Type B pancreatic cell (in vitro differentiated cells): ENCODE measurements around the gene PFKFB2. TPM values are rescaled to one million over a fixed set of nuclear protein-coding genes. Genes with fewer than 3 reads are reported as not detected.

Experiments
- DNase-seq: peaks from one replicate; pipeline ENCODE4 v3.0.0; 2021; ENCODE audit warnings: mixed read lengths; ENCODE audit not compliant: unreplicated experiment; ENCODE audit errors: extremely low spot score
- H3K27ac Mint-ChIP-seq: 2 replicates; pipeline ENCODE4 v1.8.0; 2021; ENCODE audit warnings: mild to moderate bottlenecking, mixed read lengths
- H3K27me3 Mint-ChIP-seq: 2 replicates; pipeline ENCODE4 v1.8.0; 2021; ENCODE audit warnings: mixed read lengths
- H3K36me3 Mint-ChIP-seq: 2 replicates; pipeline ENCODE4 v1.8.0; 2021; ENCODE audit warnings: mixed read lengths
- H3K4me1 Mint-ChIP-seq: one replicate; pipeline ENCODE4 v1.8.0; 2021; ENCODE audit warnings: mixed read lengths; ENCODE audit not compliant: unreplicated experiment
- H3K4me3 Mint-ChIP-seq: 2 replicates; pipeline ENCODE4 v1.8.0; 2021; ENCODE audit warnings: mild to moderate bottlenecking, mixed read lengths
- H3K9me3 Mint-ChIP-seq: 2 replicates; pipeline ENCODE4 v1.8.0; 2021; ENCODE audit warnings: mixed read lengths
- total RNA-seq: library from RNA; stranded (reverse); gene quantifications from 2 replicates; pipeline ENCODE4 v1.2.1, GENCODE V29; 2021; ENCODE audit warnings: low replicate concordance
- TF ChIP-seq, protein P1 (sequence below): fragments of 200-600 bp; sonication (generic); conservative IDR thresholded peaks from 2 replicates; pipeline ENCODE4 v1.5.0; 2021; ENCODE audit warnings: antibody characterized with exemption, mild to moderate bottlenecking

The PFKFB2 gene
- total RNA-seq, 1 donor from 2014 or later: 18.7 TPM

DNA sequence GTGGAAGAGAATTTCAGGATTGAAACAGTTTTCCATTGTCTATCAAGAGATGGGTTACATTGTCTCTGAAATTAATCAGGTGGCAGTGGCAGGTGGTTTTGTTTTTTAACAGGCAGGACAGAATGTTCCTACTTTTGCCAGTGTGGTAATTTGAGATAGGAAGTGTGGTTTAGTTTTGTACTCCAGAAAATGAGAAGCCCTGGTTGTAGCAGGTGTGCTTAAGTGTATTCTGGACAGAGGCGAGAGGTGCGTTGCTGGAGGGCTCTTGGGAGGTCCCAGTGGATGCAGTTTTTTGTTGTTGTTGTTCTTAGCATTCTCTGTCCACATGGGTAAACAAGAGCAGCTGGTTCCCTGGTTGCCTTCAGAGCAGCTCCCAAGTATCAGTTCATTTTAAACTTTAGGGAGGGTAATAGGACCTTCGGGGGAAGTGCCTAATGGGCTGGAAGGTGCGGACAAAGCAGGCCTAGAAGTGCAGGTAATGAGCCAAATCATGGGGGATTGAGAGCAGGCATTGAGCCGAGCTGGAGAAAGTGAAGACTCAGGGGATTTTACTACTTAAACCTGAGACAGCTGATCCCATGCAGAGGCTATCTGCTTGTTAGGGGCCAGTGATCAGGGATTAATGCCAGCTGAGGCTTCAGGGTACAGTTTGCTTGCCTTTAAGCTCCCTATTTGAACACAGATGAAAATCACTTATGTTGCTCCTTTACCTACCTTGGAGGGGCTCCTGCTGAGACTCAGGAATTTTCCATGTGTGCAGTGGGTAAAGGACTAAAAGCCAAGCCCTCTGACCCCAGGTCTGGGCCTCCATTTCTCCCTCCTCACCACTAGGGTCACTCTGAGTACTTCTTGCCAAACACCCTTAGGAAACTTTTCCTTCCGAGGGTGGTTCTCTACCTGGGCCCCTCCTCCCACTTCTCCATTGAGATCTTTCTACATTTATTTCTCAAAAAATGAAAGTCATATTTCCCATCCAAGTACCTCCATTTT lies 6.1 kb downstream of the PFKFB2 start:
- Mint-ChIP-seq H3K9me3 (no peaks in the 10 kb centered on the region), H3K36me3 (peaks cover 16% of the 10 kb centered on the region), H3K4me1 (no peaks in the 10 kb centered on the region), H3K27me3 (no peaks in the 10 kb centered on the region), H3K27ac (no peak overlapping the region), H3K4me3 (no peak overlapping the region)
- DNase-seq: no peak
- TF ChIP-seq, protein P1, sequence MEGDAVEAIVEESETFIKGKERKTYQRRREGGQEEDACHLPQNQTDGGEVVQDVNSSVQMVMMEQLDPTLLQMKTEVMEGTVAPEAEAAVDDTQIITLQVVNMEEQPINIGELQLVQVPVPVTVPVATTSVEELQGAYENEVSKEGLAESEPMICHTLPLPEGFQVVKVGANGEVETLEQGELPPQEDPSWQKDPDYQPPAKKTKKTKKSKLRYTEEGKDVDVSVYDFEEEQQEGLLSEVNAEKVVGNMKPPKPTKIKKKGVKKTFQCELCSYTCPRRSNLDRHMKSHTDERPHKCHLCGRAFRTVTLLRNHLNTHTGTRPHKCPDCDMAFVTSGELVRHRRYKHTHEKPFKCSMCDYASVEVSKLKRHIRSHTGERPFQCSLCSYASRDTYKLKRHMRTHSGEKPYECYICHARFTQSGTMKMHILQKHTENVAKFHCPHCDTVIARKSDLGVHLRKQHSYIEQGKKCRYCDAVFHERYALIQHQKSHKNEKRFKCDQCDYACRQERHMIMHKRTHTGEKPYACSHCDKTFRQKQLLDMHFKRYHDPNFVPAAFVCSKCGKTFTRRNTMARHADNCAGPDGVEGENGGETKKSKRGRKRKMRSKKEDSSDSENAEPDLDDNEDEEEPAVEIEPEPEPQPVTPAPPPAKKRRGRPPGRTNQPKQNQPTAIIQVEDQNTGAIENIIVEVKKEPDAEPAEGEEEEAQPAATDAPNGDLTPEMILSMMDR: peak; percentile 49

- no peaks in the 10 kb centered on the region for H3K27me3 Mint-ChIP-seq
- H3K4me1 Mint-ChIP-seq: no peaks in the 10 kb centered on the region
- TF ChIP-seq, protein P1: no peak
- no peak for DNase-seq
- H3K36me3 Mint-ChIP-seq: peaks cover 16% of the 10 kb centered on the region
- no peaks in the 10 kb centered on the region for H3K9me3 Mint-ChIP-seq
- H3K27ac Mint-ChIP-seq: no peak overlapping the region
- no peak overlapping the region for H3K4me3 Mint-ChIP-seq
These were observed 6.8 kb downstream of the PFKFB2 start for GRCh38 chr1:207059881-207060280.

DNA sequence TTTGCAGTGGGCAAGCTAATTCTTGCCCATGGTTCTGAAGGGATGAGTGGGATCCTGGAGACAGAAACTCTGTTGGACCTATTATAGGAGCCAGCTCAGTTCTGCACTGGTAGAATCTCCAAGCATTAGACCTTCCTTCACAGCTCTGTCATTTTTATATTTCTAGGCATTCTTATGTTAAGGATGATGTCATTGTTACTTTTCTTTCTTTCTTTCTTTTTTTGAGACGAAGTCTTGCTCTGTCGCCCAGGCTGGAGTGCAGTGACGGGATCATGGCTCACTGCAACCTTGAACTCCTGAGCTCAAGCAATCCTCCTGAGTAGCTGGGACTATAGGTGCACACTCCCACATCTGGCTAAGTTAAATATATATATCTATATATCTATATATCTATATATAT lies 7.5 kb downstream of the PFKFB2 start:
- Mint-ChIP-seq H3K4me1 (no peaks in the 10 kb centered on the region), H3K9me3 (no peaks in the 10 kb centered on the region), H3K36me3 (peaks cover 16% of the 10 kb centered on the region), H3K4me3 (no peak overlapping the region), H3K27me3 (no peaks in the 10 kb centered on the region), H3K27ac (no peak overlapping the region)
- DNase-seq: no peak
- TF ChIP-seq, protein P1: no peak

GRCh38 chr1:207062058-207062457 lies 9.0 kb downstream of the PFKFB2 start:
- no peak for DNase-seq
- Mint-ChIP-seq H3K27me3 (no peaks in the 10 kb centered on the region), H3K36me3 (peaks cover 18% of the 10 kb centered on the region), H3K4me3 (no peak overlapping the region), H3K9me3 (no peaks in the 10 kb centered on the region), H3K4me1 (peaks cover under 1% of the 10 kb centered on the region), H3K27ac (no peak overlapping the region)
- TF ChIP-seq, protein P1: no peak

DNA sequence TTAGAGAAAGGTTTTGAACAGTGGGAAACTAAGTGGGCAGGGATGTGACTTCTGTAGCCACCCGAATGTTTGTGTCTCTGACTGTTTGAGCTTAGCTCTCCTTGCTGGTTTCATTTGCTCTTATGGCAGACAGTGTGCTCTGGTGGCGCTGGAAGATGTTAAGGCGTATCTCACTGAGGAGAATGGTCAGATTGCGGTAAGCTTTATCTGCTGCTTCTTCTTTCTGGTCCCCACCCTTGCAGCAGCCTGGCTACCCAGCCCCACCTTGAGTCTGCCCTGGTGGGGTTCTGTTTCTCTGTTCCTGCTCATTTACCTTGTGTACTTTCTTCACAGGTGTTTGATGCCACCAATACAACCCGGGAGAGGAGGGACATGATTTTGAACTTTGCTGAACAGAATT lies 9.9 kb downstream of the PFKFB2 start:
- no peak for DNase-seq
- no peaks in the 10 kb centered on the region for H3K27me3 Mint-ChIP-seq
- H3K9me3 Mint-ChIP-seq: no peaks in the 10 kb centered on the region
- TF ChIP-seq, protein P1: no peak
- peaks cover 23% of the 10 kb centered on the region for H3K36me3 Mint-ChIP-seq
- no peak overlapping the region for H3K27ac Mint-ChIP-seq
- peaks cover 5% of the 10 kb centered on the region for H3K4me1 Mint-ChIP-seq
- H3K4me3 Mint-ChIP-seq: no peak overlapping the region
